K562 (cell line): ENCODE results near the gene MCM6. TPM values are rescaled to one million over a fixed set of nuclear protein-coding genes. Genes with fewer than 3 reads are reported as not detected.

Experiments used
- ATAC-seq: fragments of 200-7000 bp; cut with Tn5 transposase; 3 replicates; pipeline ENCODE4 v1.9.1; 2020; ENCODE audit warnings: moderate library complexity
- BruUV-seq: library from RNA; stranded (reverse); fragments of 400-500 nt; replicated peaks from 2 replicates; lab custom pipeline; 2021; lab: Mats Ljungman, UMichigan
- CTCF ChIA-PET: fragments of 300-600 bp; formaldehyde crosslinking; extraction: SDS; loops from one replicate; lab custom pipeline; 2021; ENCODE audit warnings: low intra/inter-chr PET ratio; lab: Yijun Ruan, JAX
- POLR2A ChIA-PET: fragments of 300-600, 350-650 bp; sonication (Branson Sonifier 250); formaldehyde crosslinking; extraction: SDS; loops from one replicate; lab custom pipeline; 2021; ENCODE audit warnings: antibody characterized with exemption, inconsistent platforms; lab: Yijun Ruan, JAX
- DNase-seq, 4 experiments: peaks; one replicate each; pipeline versions ENCODE4 v3.0.0 to v3.0.0-alpha.2; 2011 to 2018; ENCODE audit warnings: low spot score in 3 of 4, mixed read lengths in 3 of 4; ENCODE audit errors: extremely low read depth in 1 of 4
- FAIRE-seq: peaks from 2 replicates; lab custom pipeline; 2011; peaks lifted over from hg19 to GRCh38; lab: Jason Lieb, UNC
- H2AFZ ChIP-seq: 2 replicates; pipeline ENCODE4 v1.6.0; 2011; ENCODE audit warnings: low read depth, low read length, control low read depth, inconsistent platforms
- H3K27ac ChIP-seq: fragments of 200-600 bp; 3 replicates; pipeline ENCODE4 v1.8.0; 2011; ENCODE audit warnings: low read depth, mild to moderate bottlenecking, control low read depth, inconsistent platforms, low read length, moderate library complexity, mixed read lengths; ENCODE audit errors: extremely low read depth
- H3K27me3 ChIP-seq, 2 experiments: fragments of 300-600 bp in 1 of 2; 2 replicates in 1 of 2; 3 replicates in 1 of 2; pipeline versions ENCODE4 v1.6.0 to v1.8.0; 2011; ENCODE audit warnings: inconsistent platforms in 2 of 2, low read length in 2 of 2, mild to moderate bottlenecking in 1 of 2, mixed read lengths in 1 of 2, moderate library complexity in 1 of 2; ENCODE audit not compliant: control insufficient read depth in 2 of 2, insufficient read depth in 2 of 2
- H3K36me3 ChIP-seq: fragments of 300-600 bp; 3 replicates; pipeline ENCODE4 v1.8.0; 2011; ENCODE audit warnings: mild to moderate bottlenecking, low read length, inconsistent platforms; ENCODE audit not compliant: control insufficient read depth, insufficient read depth
- H3K4me1 ChIP-seq, 2 experiments: fragments of 200-600 bp in 1 of 2; replicated peaks in 1 of 2; 2 replicates in 1 of 2; 3 replicates in 1 of 2; pipeline versions ENCODE4 v1.5.1 to v1.8.0; 2011; ENCODE audit warnings: inconsistent platforms in 2 of 2, low read length in 2 of 2, mild to moderate bottlenecking in 1 of 2, mixed read lengths in 1 of 2, moderate library complexity in 1 of 2; ENCODE audit not compliant: control insufficient read depth in 2 of 2, insufficient read depth in 2 of 2
- H3K4me2 ChIP-seq: 2 replicates; pipeline ENCODE4 v1.6.1; 2011; ENCODE audit warnings: low read length, control low read depth, inconsistent platforms, mixed read lengths; ENCODE audit not compliant: insufficient read depth
- H3K4me3 ChIP-seq: fragments of 200-600 bp; sonication (generic), shearing (Covaris generic); 2 replicates; pipeline ENCODE4 v1.5.1; 2016; ENCODE audit warnings: control low read depth, inconsistent platforms
- H3K79me2 ChIP-seq: fragments of 200-600 bp; 3 replicates; pipeline ENCODE4 v1.8.0; 2011; ENCODE audit warnings: low read length, inconsistent platforms; ENCODE audit not compliant: control insufficient read depth, insufficient read depth
- H3K9ac ChIP-seq, 2 experiments: 2 replicates each; pipeline versions ENCODE4 v1.6.0 to v1.6.1; 2011; ENCODE audit warnings: low read depth in 2 of 2, low read length in 2 of 2, control low read depth in 1 of 2, inconsistent platforms in 1 of 2, mild to moderate bottlenecking in 1 of 2, mixed read lengths in 1 of 2; ENCODE audit not compliant: insufficient read depth in 1 of 2
- H3K9me1 ChIP-seq: one replicate; pipeline ENCODE4 v1.6.0; 2011; ENCODE audit warnings: inconsistent platforms, mild to moderate bottlenecking, low read length, moderate library complexity; ENCODE audit not compliant: control insufficient read depth, insufficient read depth
- H3K9me3 ChIP-seq: replicated peaks from 2 replicates; pipeline ENCODE4 v1.5.1; 2011; ENCODE audit warnings: low read depth, low read length, inconsistent platforms; ENCODE audit not compliant: control insufficient read depth, insufficient read depth
- H4K20me1 ChIP-seq: replicated peaks from 2 replicates; pipeline ENCODE4 v1.6.1; 2011; ENCODE audit warnings: low read length, inconsistent platforms, mixed read lengths; ENCODE audit not compliant: control insufficient read depth, insufficient read depth
- CBX1 ChIP-seq: sonication (generic); IDR thresholded peaks from 2 replicates; pipeline ENCODE4 v1.6.1; 2016; ENCODE audit warnings: antibody characterized with exemption, low read depth, mild to moderate bottlenecking
- CEBPG ChIP-seq, 3 experiments: fragments of 200-800 bp in 1 of 3; sonication (Bioruptor generic) in 1 of 3; sonication (generic) in 1 of 3; formaldehyde crosslinking in 1 of 3; IDR thresholded peaks in 2 of 3; conservative IDR thresholded peaks in 1 of 3; 2 replicates each; pipeline versions ENCODE4 v1.6.1 to v1.8.0; 2016 to 2022; ENCODE audit warnings: missing compliant biosample characterization in 2 of 3, missing genetic modification characterization in 2 of 3, mild to moderate bottlenecking in 1 of 3, missing genetic modification reagents in 1 of 3
- HCFC1 ChIP-seq: IDR thresholded peaks from 2 replicates; pipeline ENCODE4 v1.6.1; 2012; ENCODE audit warnings: low read depth, low read length, improper control_type of control experiment
- JUN ChIP-seq, 2 experiments: sonication (generic) in 1 of 2; formaldehyde crosslinking in 1 of 2; IDR thresholded peaks; 2 replicates each; pipeline versions ENCODE4 v1.6.1 to v1.8.0; 2012 to 2022; ENCODE audit warnings: borderline replicate concordance in 2 of 2, mild to moderate bottlenecking in 2 of 2, improper control_type of control experiment in 1 of 2, low read depth in 1 of 2, low read length in 1 of 2, missing genetic modification reagents in 1 of 2
- KLF1 ChIP-seq: fragments of 450-650 bp; IDR thresholded peaks from 2 replicates; pipeline ENCODE4 v1.6.1; 2016; ENCODE audit warnings: missing genetic modification characterization, missing compliant biosample characterization
- MCM3 ChIP-seq: fragments of 450-650 bp; IDR thresholded peaks from 2 replicates; pipeline ENCODE4 v1.6.1; 2016
- SIN3B ChIP-seq: fragments of 450-650 bp; IDR thresholded peaks from 2 replicates; pipeline ENCODE4 v1.6.1; 2017; ENCODE audit warnings: low read depth, mild to moderate bottlenecking, moderate library complexity
- ZNF280B ChIP-seq: fragments of 250-450 bp; sonication (Bioruptor Pico); IDR thresholded peaks from 2 replicates; pipeline ENCODE4 v1.5.1; 2021; ENCODE audit warnings: mild to moderate bottlenecking
- ZNF354B ChIP-seq: fragments of 250-450 bp; sonication (Bioruptor Pico); IDR thresholded peaks from 2 replicates; pipeline ENCODE4 v1.4.0; 2020
- ZNF717 ChIP-seq: fragments of 250-450 bp; sonication (Bioruptor Pico); IDR thresholded peaks from 2 replicates; pipeline ENCODE4 v1.5.0; 2021
- ZSCAN29 ChIP-seq: fragments of 450-650 bp; IDR thresholded peaks from 2 replicates; pipeline ENCODE4 v1.6.1; 2017
- WGBS: fragments of 100-300 bp; shearing (Covaris generic); methylation state at CpG from one replicate; pipeline ENCODE4 v1.1.6; 2016; ENCODE audit warnings: low coverage, mixed read lengths; ENCODE audit not compliant: insufficient coverage; ENCODE audit errors: missing lambda C conversion rate; 5-methylcytosine and 5-hydroxymethylcytosine counted together
- in situ Hi-C: fragments of 300-500 bp; cut with MboI; formaldehyde crosslinking; loops from 4 replicates; pipeline ENCODE4 v1.15.0; 2018; ENCODE audit warnings: inconsistent platforms, mixed read lengths
- intact Hi-C: fragments of 100-400 bp; cut with micrococcal nuclease; formaldehyde crosslinking; loops from 2 replicates; pipeline ENCODE4 v1.14.2; 2022
- polyA plus RNA-seq, 8 experiments: library from polyadenylated mRNA; depleted of rRNA in 4 of 8; stranded (reverse) in 5 of 8; unstranded in 3 of 8; fragments of >200 nt; fragmentation: Nextera tagmentation in 2 of 8; fragmentation: Illumina TruSeq in 1 of 8; extraction: Ambion mirVana in 2 of 8; extraction: Trizol in 1 of 8; gene quantifications; 2 replicates each; pipeline versions ENCODE4 v1.2.1 to v1.2.3, GENCODE V29; 2011 to 2014; ENCODE audit warnings: inconsistent platforms in 1 of 8, missing spikeins in 1 of 8
- total RNA-seq, 7 experiments: library from RNA; depleted of rRNA in 6 of 7; stranded (reverse); fragments of >200 nt in 6 of 7; fragmentation: Illumina TruSeq in 2 of 7; extraction: Trizol in 2 of 7; gene quantifications; 2 replicates each; pipeline versions ENCODE4 v1.2.1 to v1.2.3, GENCODE V29; 2011 to 2021; ENCODE audit warnings: low replicate concordance in 1 of 7
- TF ChIP-seq, protein P1 (sequence below): fragments of 450-650 bp; formaldehyde crosslinking; IDR thresholded peaks from 2 replicates; pipeline ENCODE4 v1.4.0; 2020; ENCODE audit warnings: mild to moderate bottlenecking
- TF ChIP-seq, protein P2 (sequence below): IDR thresholded peaks from 3 replicates; pipeline ENCODE4 v1.6.1; 2011; ENCODE audit warnings: borderline replicate concordance, mild to moderate bottlenecking, moderate library complexity; ENCODE audit not compliant: insufficient read length; ENCODE audit errors: extremely low read depth
- TF ChIP-seq, protein P3 (sequence below): sonication (generic); formaldehyde crosslinking; IDR thresholded peaks from 2 replicates; pipeline ENCODE4 v1.8.0; 2022; ENCODE audit warnings: missing genetic modification reagents, mild to moderate bottlenecking, borderline replicate concordance
- TF ChIP-seq, protein P4 (sequence below): sonication (generic); formaldehyde crosslinking; IDR thresholded peaks from 2 replicates; pipeline ENCODE4 v1.9.0; 2022; ENCODE audit warnings: mild to moderate bottlenecking, missing genetic modification reagents

The MCM6 gene
- total and polyA plus RNA-seq, 9 of the 15 experiments (the other 6 are each of a cell fraction or from before 2014, with no cell fraction given), result 42.6 to 133 (median 82.4) TPM

- 2% methylated on average over 9 of the region's 9 CpGs for WGBS
- H3K9me3 ChIP-seq, result no peaks in the 10 kb centered on the region
- H3K4me1 ChIP-seq, result no peaks in the 10 kb centered on the region
- peaks cover 44 to 62% of the 10 kb centered on the region in 2 experiments for H3K27me3 ChIP-seq
- H3K4me3 ChIP-seq, result no peak overlapping the region
- DNase-seq (no peak), FAIRE-seq (no peak), ATAC-seq (no peak)
- H3K79me2 ChIP-seq, result no peaks in the 10 kb centered on the region
- POLR2A ChIA-PET, result no interaction called here
- H3K4me2 ChIP-seq, result no peak overlapping the region
- H3K27ac ChIP-seq, result no peak overlapping the region
- H3K9ac ChIP-seq, result no peak overlapping the region
- no peak overlapping the region for H2AFZ ChIP-seq
- no peaks in the 10 kb centered on the region for H3K9me1 ChIP-seq
- no peaks in the 10 kb centered on the region for H3K36me3 ChIP-seq
- BruUV-seq, result no TSS peak
- H4K20me1 ChIP-seq, result no peaks in the 10 kb centered on the region
- in situ Hi-C loops (no loop called here), intact Hi-C loops (no loop called here)
- CTCF ChIA-PET, result no interaction called here
- TF ChIP-seq CBX1 (no peak), MCM3 (no peak), ZNF280B (CRISPR knock-in tag) (no peak), SIN3B (no peak), HCFC1 (no peak), ZNF717 (CRISPR knock-in tag) (no peak), JUN (IDR thresholded peaks at IDR 0.05; ENCODE audit: borderline replicate concordance, low read depth, low read length) (no peak), JUN (CRISPR knock-in tag; IDR thresholded peaks at IDR 0.05; ENCODE audit: borderline replicate concordance) (no peak), CEBPG (CRISPR knock-in tag; IDR thresholded peaks at IDR 0.05) (no peak), CEBPG (tag; conservative IDR thresholded peaks at IDR 0.05 in 1 of 2, IDR thresholded peaks at IDR 0.05 in 1 of 2) (no peak), ZSCAN29 (no peak), ZNF354B (CRISPR knock-in tag) (no peak), KLF1 (tag) (no peak)
- TF ChIP-seq, protein P1, sequence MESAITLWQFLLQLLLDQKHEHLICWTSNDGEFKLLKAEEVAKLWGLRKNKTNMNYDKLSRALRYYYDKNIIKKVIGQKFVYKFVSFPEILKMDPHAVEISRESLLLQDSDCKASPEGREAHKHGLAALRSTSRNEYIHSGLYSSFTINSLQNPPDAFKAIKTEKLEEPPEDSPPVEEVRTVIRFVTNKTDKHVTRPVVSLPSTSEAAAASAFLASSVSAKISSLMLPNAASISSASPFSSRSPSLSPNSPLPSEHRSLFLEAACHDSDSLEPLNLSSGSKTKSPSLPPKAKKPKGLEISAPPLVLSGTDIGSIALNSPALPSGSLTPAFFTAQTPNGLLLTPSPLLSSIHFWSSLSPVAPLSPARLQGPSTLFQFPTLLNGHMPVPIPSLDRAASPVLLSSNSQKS (CRISPR knock-in tag), result no peak
- TF ChIP-seq, protein P2, sequence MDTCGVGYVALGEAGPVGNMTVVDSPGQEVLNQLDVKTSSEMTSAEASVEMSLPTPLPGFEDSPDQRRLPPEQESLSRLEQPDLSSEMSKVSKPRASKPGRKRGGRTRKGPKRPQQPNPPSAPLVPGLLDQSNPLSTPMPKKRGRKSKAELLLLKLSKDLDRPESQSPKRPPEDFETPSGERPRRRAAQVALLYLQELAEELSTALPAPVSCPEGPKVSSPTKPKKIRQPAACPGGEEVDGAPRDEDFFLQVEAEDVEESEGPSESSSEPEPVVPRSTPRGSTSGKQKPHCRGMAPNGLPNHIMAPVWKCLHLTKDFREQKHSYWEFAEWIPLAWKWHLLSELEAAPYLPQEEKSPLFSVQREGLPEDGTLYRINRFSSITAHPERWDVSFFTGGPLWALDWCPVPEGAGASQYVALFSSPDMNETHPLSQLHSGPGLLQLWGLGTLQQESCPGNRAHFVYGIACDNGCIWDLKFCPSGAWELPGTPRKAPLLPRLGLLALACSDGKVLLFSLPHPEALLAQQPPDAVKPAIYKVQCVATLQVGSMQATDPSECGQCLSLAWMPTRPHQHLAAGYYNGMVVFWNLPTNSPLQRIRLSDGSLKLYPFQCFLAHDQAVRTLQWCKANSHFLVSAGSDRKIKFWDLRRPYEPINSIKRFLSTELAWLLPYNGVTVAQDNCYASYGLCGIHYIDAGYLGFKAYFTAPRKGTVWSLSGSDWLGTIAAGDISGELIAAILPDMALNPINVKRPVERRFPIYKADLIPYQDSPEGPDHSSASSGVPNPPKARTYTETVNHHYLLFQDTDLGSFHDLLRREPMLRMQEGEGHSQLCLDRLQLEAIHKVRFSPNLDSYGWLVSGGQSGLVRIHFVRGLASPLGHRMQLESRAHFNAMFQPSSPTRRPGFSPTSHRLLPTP, result no peak
- TF ChIP-seq, protein P3, sequence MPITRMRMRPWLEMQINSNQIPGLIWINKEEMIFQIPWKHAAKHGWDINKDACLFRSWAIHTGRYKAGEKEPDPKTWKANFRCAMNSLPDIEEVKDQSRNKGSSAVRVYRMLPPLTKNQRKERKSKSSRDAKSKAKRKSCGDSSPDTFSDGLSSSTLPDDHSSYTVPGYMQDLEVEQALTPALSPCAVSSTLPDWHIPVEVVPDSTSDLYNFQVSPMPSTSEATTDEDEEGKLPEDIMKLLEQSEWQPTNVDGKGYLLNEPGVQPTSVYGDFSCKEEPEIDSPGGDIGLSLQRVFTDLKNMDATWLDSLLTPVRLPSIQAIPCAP, result no peak
- TF ChIP-seq, protein P4, sequence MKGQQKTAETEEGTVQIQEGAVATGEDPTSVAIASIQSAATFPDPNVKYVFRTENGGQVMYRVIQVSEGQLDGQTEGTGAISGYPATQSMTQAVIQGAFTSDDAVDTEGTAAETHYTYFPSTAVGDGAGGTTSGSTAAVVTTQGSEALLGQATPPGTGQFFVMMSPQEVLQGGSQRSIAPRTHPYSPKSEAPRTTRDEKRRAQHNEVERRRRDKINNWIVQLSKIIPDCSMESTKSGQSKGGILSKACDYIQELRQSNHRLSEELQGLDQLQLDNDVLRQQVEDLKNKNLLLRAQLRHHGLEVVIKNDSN (CRISPR knock-in tag), result no peak
Observed at GRCh38 chr2:135820003-135820618, 56.1 kb downstream of the MCM6 start.
